Muscle of arm (tissue), 14 donors: ENCODE results near the gene PSG7. TPM values are rescaled to one million over a fixed set of nuclear protein-coding genes. Genes with fewer than 3 reads are reported as not detected.
"Not testable (repeated sequence)": the region's sequence is repeated elsewhere in the genome, so short reads cannot be mapped to it uniquely, and the experiment has no call there.

ENCODE experiments used
- DNase-seq: peaks from one replicate; pipeline ENCODE4 v3.0.0-alpha.2; 2013
- long read RNA-seq, 11 donors: transcript quantifications; one replicate each; lab custom pipeline, GENCODE V29; 2026
- polyA plus RNA-seq, 12 donors: library from polyadenylated mRNA; unstranded; fragments of 120-200 nt; gene quantifications; one replicate each; pipeline ENCODE4 v1.2.1, GENCODE V29; 2013; ENCODE audit not compliant: insufficient read length in 12 of 12

Gene PSG7
- under 1 TPM in 4 of 12 donors, not detected in 8; 0.11 to 0.78 (median 0.53) TPM for polyA plus RNA-seq
- long read RNA-seq, donor 1 = 0 reads
- long read RNA-seq, donor 2 = 0 reads
- long read RNA-seq, donor 3 = 0 reads
- long read RNA-seq, donor 4 = 0 reads
- long read RNA-seq, donor 5, partial matches to known transcripts = 0 of 1 reads
- long read RNA-seq, donor 5, other reads (novel, unspliced or antisense) = 0 of 1 reads
- long read RNA-seq, donor 6 = 0 reads
- long read RNA-seq, donor 7 = 0 reads
- long read RNA-seq, donor 8 = 0 reads
- long read RNA-seq, donor 9 = 0 reads
- long read RNA-seq, donor 10 = 0 reads
- long read RNA-seq, donor 11 = 0 reads

GRCh38 chr19:42937107-42937506 lies at the start of gene PSG7:
Gene PSG7, minus strand, starts transcription at chr19:42937207. Its CDS starts 131 bp downstream, at chr19:42937076.
- not testable (repeated sequence) for DNase-seq

DNA sequence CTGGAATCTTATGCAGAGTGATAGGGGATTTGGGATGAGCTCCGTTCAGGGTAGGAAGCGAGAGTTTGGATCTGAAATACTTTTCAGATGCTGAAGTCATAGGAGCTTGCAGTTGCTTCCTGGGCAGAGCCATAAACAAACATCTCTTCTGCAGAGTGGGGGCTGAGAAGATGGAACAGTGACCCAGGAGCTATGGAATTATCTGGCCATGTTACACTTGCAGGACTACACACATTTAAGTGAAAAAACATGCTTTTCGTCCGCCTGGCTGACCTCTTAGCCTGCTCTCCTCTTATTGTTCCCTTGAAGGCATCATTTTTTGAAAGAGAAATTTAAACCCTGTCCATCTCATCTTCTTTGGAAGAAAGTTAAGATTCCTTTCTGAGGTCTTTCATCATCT lies 48.6 kb upstream of the PSG7 start:
- DNase-seq = no peak

- not testable (repeated sequence) for DNase-seq
These were observed 45.1 kb upstream of the PSG7 start for GRCh38 chr19:42982111-42982510.

- DNase-seq = not testable (repeated sequence)
These were observed 34.4 kb upstream of the PSG7 start for GRCh38 chr19:42971451-42971850.

- no peak for DNase-seq
These were observed 28.2 kb upstream of the PSG7 start for GRCh38 chr19:42965176-42965575.

- DNase-seq = no peak
These were observed 24.1 kb upstream of the PSG7 start for GRCh38 chr19:42961119-42961518.

DNA sequence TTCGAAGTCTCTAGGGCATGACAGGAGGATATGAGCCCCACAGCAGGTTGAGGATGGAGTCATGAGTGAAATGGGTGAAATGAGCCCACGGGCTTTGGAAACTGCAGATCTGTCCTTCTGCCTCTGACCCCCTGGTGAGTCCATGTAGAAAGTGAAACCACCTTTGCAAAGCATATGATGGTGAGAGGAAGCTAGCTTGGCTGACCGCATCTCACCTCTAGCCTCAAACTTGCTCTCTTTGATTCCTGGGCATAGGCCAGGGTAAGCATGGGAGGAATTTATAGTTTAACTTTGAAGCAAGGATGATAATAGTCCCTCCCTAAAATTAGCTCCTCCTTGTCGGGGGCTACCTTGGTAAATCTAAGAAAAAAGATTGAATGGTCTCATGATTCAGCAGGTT lies 15.1 kb upstream of the PSG7 start:
- not testable (repeated sequence) for DNase-seq

DNA sequence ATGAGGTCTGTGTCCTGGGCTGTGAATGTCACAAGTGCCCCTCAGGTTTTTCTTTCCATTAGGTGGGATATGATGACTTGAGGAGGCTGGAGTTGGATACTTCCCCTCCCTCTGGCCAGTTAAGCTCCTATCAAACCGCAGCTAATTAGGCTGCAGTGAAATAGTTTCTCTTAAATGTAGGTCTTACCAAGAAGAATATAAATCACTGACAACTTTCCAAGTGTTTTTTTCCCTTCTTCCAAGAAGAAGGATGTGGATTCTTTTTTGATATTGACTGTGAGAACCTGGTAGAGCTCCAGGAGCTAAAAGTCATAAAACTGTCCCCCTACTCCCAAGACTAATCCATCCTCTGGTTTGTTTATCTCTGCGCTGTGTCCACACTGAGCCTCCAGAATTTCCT lies 14.5 kb upstream of the PSG7 start:
- DNase-seq = not testable (repeated sequence)

- DNase-seq = no peak
These were observed 5.3 kb upstream of the PSG7 start for GRCh38 chr19:42942187-42942789.

GRCh38 chr19:42934726-42935125 lies 2.3 kb downstream of the PSG7 start:
- DNase-seq = not testable (repeated sequence)

DNA sequence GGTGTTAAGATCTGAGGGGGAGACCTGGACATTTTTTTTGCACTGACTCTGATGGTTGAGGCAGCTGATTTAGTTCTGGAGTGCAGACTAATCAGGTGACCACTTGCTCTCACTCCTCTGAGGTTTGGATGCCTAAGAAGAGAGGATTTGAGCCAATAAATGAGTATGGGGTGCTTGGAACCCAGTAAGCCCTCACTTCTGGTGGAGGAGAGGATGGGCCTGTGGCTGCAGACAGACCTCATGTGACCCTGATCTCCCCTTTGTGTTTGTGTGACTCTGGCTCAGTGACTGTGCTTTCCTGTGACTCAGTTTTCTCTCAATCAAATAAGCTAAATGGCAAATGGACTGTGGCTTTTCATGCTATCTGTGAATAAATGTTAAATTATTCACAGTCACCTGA lies 2.8 kb downstream of the PSG7 start:
- not testable (repeated sequence) for DNase-seq

DNA sequence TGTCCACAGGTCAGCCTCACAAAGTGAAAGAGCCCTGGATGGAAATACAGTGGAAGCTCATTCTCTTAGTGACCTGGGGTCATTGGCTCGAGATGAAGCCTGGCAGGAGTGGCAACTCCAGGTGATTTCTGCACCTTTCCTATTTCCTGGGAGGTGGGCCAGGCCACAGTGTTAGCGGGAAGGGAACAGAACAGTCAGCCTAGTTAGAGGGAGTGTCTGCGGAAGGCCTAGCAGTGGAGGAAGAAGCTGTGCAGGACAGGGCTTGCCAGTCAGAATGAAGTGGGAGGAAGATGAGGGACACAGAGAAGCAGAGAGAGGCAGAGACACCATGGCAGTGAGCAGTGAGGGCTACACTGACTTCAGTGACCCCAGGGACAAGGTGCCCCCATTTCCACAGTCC lies 3.6 kb downstream of the PSG7 start:
- not testable (repeated sequence) for DNase-seq

- DNase-seq = not testable (repeated sequence)
These were observed 4.4 kb downstream of the PSG7 start for GRCh38 chr19:42932485-42933101.

- not testable (repeated sequence) for DNase-seq
These were observed 6.8 kb downstream of the PSG7 start for GRCh38 chr19:42930214-42930613.

DNA sequence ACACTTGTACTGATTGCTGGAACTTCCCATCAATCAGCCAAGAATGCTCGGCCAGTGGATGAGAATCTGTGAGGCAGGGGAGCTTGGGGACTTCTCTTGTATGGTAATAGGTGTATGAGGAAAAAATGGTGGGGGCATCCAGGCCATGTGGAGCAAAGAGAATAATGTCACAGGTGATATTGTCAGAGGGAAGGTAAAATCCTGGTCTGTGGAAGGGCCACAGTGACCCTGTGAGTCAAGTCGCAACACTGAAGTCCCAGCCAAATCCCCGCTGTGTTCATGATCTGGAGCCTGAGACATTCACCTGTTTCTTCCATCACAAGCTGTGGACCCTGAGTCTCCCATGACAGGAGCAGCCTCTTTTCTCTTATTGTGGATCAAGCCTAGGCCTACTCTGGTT lies 8.1 kb downstream of the PSG7 start:
- no peak for DNase-seq

GRCh38 chr19:42926781-42927180 lies 10.2 kb downstream of the PSG7 start:
- no peak for DNase-seq

DNA sequence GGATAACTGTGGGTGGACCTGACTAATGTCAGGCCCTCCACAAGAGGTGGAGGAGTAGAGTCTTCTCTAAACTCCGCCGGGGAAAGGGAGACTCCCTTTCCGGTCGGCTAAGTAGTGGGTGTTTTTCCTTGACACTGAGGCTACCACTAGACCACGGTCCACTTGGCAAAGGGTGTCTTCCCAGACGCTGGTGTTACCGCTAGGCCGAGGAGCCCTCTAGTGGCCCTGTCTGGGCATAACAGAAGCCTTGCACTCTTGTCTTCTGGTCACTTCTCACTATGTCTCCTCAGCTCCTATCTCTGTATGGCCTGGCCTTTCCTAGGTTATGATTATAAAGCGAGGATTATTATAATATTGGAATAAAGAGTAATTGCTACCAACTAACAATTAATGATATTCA lies 13.9 kb downstream of the PSG7 start:
- not testable (repeated sequence) for DNase-seq

- DNase-seq = not testable (repeated sequence)
These were observed 16.0 kb downstream of the PSG7 start for GRCh38 chr19:42920971-42921370.

- DNase-seq = no peak
These were observed 17.3 kb downstream of the PSG7 start for GRCh38 chr19:42919757-42920079.

DNA sequence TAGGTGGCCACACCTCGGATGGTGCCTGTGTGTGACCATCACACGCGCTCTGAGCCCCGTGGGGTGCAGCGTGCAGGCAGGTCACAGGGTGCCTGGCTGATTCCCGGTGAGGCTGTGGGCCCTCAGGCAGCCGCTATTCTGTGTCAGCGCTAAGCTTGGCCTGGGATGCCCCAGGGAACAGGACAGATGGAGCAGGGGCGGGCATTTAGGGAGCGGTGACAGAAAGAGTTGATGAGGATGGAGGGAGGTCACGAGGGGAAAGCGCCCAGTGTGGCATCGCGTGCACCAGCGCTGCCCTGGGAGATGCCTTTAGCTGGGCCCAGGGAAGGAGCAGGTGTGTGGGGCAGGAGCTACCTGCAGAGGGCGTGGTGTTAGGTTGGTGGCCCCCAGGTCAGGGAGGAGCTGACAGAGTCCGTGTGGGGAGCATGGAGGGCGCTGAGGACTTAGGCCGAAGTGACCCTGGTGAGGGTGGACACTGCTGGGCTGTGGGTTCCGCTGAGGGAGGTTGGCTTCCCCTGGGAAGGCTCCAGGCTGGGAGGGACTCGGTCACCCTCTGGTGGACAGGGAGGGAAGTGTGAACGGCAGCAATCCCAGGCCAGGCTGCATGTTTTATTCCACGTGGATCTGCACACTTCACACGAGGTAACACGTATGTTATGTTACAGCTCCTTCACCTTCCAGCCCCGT lies 17.8 kb downstream of the PSG7 start:
- DNase-seq = not testable (repeated sequence)

- not testable (repeated sequence) for DNase-seq
These were observed 18.5 kb downstream of the PSG7 start for GRCh38 chr19:42918377-42919069.

GRCh38 chr19:42917634-42918033 lies 19.4 kb downstream of the PSG7 start, which contains the start of gene PSG6:
Gene PSG6, minus strand, starts transcription at chr19:42917894. Its CDS starts 102 bp downstream, at chr19:42917792.
- DNase-seq = not testable (repeated sequence)
